HepG2 (cell line): ENCODE results near the gene ATRX. TPM values are rescaled to one million over a fixed set of nuclear protein-coding genes. Genes with fewer than 3 reads are reported as not detected.

Source experiments
- DBP ChIP-seq: sonication (generic); formaldehyde crosslinking; IDR thresholded peaks from 2 replicates; pipeline ENCODE4 v1.4.0; 2020; ENCODE audit warnings: missing genetic modification reagents; ENCODE audit errors: not compliant biosample characterization
- E2F1 ChIP-seq: sonication (generic); formaldehyde crosslinking; IDR thresholded peaks from 2 replicates; pipeline ENCODE4 v1.5.0; 2020; ENCODE audit warnings: missing genetic modification reagents
- HDAC1 ChIP-seq: sonication (generic); formaldehyde crosslinking; IDR thresholded peaks from 2 replicates; pipeline ENCODE4 v1.5.1; 2020; ENCODE audit warnings: mild to moderate bottlenecking, missing genetic modification reagents
- HOXA3 ChIP-seq: sonication (generic); formaldehyde crosslinking; IDR thresholded peaks from 2 replicates; pipeline ENCODE4 v1.5.0; 2020; ENCODE audit warnings: missing genetic modification reagents
- NFYB ChIP-seq: sonication (generic); formaldehyde crosslinking; IDR thresholded peaks from 2 replicates; pipeline ENCODE4 v1.4.0; 2020; ENCODE audit warnings: missing genetic modification reagents
- THAP9 ChIP-seq: sonication (generic); formaldehyde crosslinking; IDR thresholded peaks from 2 replicates; pipeline ENCODE4; 2020; ENCODE audit warnings: missing genetic modification reagents, mild to moderate bottlenecking, borderline replicate concordance
- ZBTB21 ChIP-seq: sonication (generic); formaldehyde crosslinking; IDR thresholded peaks from 2 replicates; pipeline ENCODE4 v1.4.0; 2020; ENCODE audit warnings: missing genetic modification reagents
- ZBTB7B ChIP-seq: sonication (generic); formaldehyde crosslinking; IDR thresholded peaks from 2 replicates; pipeline ENCODE4 v1.4.0; 2020; ENCODE audit warnings: missing genetic modification reagents
- polyA plus RNA-seq, 8 experiments: library from polyadenylated mRNA; depleted of rRNA in 3 of 8; stranded (reverse) in 7 of 8; unstranded in 1 of 8; fragments of >200 nt; fragmentation: Illumina TruSeq in 4 of 8; extraction: Trizol in 4 of 8; gene quantifications; 2 replicates each; pipeline versions ENCODE4 v1.2.1 to v1.2.3, GENCODE V29; 2011 to 2016; ENCODE audit warnings: low read depth in 4 of 8, missing spikeins in 1 of 8, mixed read lengths in 1 of 8; ENCODE audit not compliant: insufficient read depth in 1 of 8
- total RNA-seq, 5 experiments: library from RNA; depleted of rRNA; stranded (reverse); fragments of >200 nt; fragmentation: Illumina TruSeq; extraction: Trizol; gene quantifications; 2 replicates each; pipeline ENCODE4 v1.2.3, GENCODE V29; 2016; ENCODE audit warnings: low read depth in 1 of 5

ATRX gene
- total and polyA plus RNA-seq, 2 of the 13 experiments (the other 11 are each of a cell fraction or from before 2014, with no cell fraction given), result 26.1 to 44.5 TPM

- TF ChIP-seq ZBTB21 (CRISPR knock-in tag) (no peak), E2F1 (no peak), THAP9 (CRISPR knock-in tag) (peak; percentile 68; the same call in 1 of the 2 replicates), HOXA3 (CRISPR knock-in tag) (peak; percentile 73; the same call in 1 of the 2 replicates), DBP (CRISPR knock-in tag) (no peak), NFYB (CRISPR knock-in tag) (peak; percentile 75), HDAC1 (CRISPR knock-in tag) (peak; percentile 47; the same call in 1 of the 2 replicates), ZBTB7B (CRISPR knock-in tag) (0 out of 2 replicates have a peak, but pooled peaks have one; percentile 43)
Measured at GRCh38 chrX:77785486-77786364, at the start of gene ATRX (continued).
